ENCODE results near the gene LPIN3. TPM values are rescaled to one million over a fixed set of nuclear protein-coding genes. Genes with fewer than 3 reads are reported as not detected.
"Not testable (repeated sequence)": the region's sequence is repeated elsewhere in the genome, so short reads cannot be mapped to it uniquely, and the experiment has no call there.

LPIN3 gene
- total RNA-seq, 1 donor from 2014 or later = 0.60 TPM

DNA sequence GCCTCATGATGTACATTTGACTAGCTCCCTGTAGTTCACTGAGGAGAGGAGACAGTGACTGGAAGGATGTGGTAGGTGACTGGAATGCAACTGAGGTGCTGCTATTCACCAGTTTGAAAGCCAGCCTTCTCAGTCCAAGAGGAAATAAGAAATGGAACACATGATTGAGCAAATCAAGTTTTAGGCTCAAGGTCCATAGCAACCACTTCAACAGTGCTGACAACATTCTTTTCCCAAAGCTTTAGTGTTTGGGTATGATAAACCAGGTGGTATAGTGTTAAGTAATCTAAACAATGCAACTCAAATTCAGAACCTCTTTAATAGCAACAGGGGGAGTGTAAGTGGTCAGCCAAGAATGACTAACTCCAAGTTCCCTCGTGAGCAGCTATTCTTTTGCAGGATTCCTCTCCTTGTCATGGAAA lies 32.3 kb upstream of the LPIN3 start:
- no peak overlapping the region for H3K27ac Mint-ChIP-seq
- POLR2A ChIA-PET = interaction anchor here (0.5 to 1.3 kb wide), 3 partner anchors 9 to 62 kb away, joined by 3 read pairs; partner anchors contain the start of gene ZHX3

DNA sequence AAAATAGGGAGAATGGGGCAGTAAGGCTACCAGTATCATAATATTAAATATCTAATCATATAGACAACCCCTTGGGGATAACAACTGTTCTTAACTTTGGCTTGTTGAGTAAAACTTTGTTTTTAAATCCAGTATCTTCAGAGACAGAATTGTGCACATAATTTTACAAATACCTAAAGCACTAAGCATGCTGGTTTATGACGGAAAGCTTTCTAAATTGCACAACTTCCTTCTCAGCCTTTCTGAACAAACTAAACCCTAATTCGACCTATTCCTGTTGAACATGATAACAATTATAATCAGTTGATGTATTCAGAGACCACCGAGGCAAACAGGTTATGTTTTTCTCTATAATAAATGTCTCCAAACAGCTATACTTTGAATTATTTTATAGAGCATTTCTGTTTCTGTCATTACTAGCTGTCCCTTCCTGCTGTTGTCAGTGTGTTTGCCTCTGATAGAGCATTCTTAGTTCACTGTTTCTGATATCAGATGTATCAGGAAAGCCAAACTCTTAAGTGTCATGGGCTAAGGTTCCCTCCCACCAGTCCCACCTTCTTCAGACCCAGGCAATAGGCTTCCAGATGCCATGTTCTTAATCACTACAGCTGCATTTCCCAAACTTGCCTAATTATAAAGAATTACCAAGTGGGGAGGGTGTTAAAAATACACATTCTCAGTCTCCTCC lies 31.8 kb upstream of the LPIN3 start:
- Mint-ChIP-seq H3K4me3 (no peak overlapping the region), H3K27ac (no peak overlapping the region), H3K4me1 (peaks cover 28% of the 10 kb centered on the region), H3K9me3 (no peaks in the 10 kb centered on the region), H3K36me3 (ENCODE audit: low read depth) (peaks cover 2% of the 10 kb centered on the region), H3K27me3 (no peaks in the 10 kb centered on the region)
- ChIA-PET CTCF (interaction anchor here (1.4 to 4.8 kb wide), 2 partner anchors 31 to 76 kb away, joined by 4 to 21 read pairs; partner anchors contain the start of gene LPIN3), POLR2A (interaction anchor here (0.8 to 1.3 kb wide), 2 partner anchors 8 to 21 kb away, joined by 3 read pairs; partner anchors contain the start of gene ZHX3)
- no peak for ATAC-seq (ENCODE audit: low read depth)
- TF ChIP-seq, protein P1, sequence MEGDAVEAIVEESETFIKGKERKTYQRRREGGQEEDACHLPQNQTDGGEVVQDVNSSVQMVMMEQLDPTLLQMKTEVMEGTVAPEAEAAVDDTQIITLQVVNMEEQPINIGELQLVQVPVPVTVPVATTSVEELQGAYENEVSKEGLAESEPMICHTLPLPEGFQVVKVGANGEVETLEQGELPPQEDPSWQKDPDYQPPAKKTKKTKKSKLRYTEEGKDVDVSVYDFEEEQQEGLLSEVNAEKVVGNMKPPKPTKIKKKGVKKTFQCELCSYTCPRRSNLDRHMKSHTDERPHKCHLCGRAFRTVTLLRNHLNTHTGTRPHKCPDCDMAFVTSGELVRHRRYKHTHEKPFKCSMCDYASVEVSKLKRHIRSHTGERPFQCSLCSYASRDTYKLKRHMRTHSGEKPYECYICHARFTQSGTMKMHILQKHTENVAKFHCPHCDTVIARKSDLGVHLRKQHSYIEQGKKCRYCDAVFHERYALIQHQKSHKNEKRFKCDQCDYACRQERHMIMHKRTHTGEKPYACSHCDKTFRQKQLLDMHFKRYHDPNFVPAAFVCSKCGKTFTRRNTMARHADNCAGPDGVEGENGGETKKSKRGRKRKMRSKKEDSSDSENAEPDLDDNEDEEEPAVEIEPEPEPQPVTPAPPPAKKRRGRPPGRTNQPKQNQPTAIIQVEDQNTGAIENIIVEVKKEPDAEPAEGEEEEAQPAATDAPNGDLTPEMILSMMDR (IDR thresholded peaks at IDR 0.05) = no peak
- no peak for DNase-seq
- intact Hi-C loops (cut with micrococcal nuclease) = no loop called here

More for the DNA sequence above, 32.3 kb upstream of the LPIN3 start:
- CTCF ChIA-PET = interaction anchor here (1.4 to 4.8 kb wide), 2 partner anchors 31 to 76 kb away, joined by 4 to 21 read pairs; partner anchors contain the start of gene LPIN3
- ATAC-seq (ENCODE audit: low read depth) = no peak
- no peak overlapping the region for H3K4me3 Mint-ChIP-seq
- TF ChIP-seq, protein P1 (IDR thresholded peaks at IDR 0.05) = no peak
- peaks cover 2% of the 10 kb centered on the region for H3K36me3 Mint-ChIP-seq (ENCODE audit: low read depth)
- no peaks in the 10 kb centered on the region for H3K9me3 Mint-ChIP-seq
- peaks cover 28% of the 10 kb centered on the region for H3K4me1 Mint-ChIP-seq
- H3K27me3 Mint-ChIP-seq = no peaks in the 10 kb centered on the region
- DNase-seq = no peak
- intact Hi-C loops (cut with micrococcal nuclease) = no loop called here

DNA sequence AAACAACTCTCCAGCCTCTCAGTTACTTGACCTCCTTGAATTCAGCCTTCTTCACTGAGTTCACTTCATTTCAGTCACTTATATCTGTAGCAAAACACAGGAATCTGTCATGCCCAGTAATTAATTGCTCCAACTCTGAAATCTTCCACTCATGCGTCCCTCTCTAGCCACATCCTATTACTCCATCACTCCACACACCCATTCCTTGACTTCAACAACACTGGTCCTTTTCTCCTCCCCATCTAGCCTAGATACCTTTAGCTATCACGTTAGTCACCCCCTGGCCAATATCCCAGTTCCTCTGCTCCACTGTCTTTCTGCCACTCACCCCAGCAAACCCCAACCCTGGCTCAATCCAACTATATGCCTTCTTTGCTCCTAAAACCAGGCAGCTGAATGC lies 30.8 kb upstream of the LPIN3 start:
- TF ChIP-seq, protein P1 (IDR thresholded peaks at IDR 0.05) = no peak
- CTCF ChIA-PET = no interaction called here
- intact Hi-C loops (cut with micrococcal nuclease) = loop anchor here (10.0 kb wide), 1 partner anchor 385 kb away; no protein-coding TSS in a partner anchor
- H3K27ac Mint-ChIP-seq = no peak overlapping the region
- no peak for DNase-seq
- H3K4me3 Mint-ChIP-seq = no peak overlapping the region
- POLR2A ChIA-PET = interaction anchor here (1.3 kb wide), 1 partner anchor 20 kb away, joined by 3 read pairs; no protein-coding TSS in a partner anchor
- H3K36me3 Mint-ChIP-seq (ENCODE audit: low read depth) = peaks cover 2% of the 10 kb centered on the region
- H3K27me3 Mint-ChIP-seq = no peaks in the 10 kb centered on the region
- no peak for ATAC-seq (ENCODE audit: low read depth)
- peaks cover 30% of the 10 kb centered on the region for H3K4me1 Mint-ChIP-seq
- no peaks in the 10 kb centered on the region for H3K9me3 Mint-ChIP-seq

DNA sequence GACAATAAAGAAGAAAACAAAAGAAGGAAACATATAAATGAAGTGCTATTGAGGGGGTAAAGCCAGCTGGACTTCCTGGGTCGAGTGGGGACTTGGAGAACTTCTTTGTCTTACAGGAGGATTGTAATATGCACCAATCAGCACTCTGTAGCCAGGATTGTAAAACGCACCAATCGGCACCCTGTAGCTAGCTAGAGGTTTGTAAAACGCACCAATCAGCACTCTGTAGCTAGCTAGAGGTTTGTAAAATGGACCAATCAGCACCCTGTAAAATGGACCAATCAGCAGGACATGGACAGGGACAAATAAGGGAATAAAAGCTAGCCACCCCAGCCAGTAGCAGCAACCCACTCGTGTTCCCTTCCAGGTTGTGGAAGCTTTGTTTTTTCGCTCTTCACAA lies 28.6 kb upstream of the LPIN3 start:
- CTCF ChIA-PET = interaction anchor here (1.4 kb wide), 1 partner anchor 27 kb away, joined by 4 read pairs; no protein-coding TSS in a partner anchor
- intact Hi-C loops (cut with micrococcal nuclease) = loop anchor here (10.0 kb wide), 1 partner anchor 383 kb away; no protein-coding TSS in a partner anchor
- ATAC-seq (ENCODE audit: low read depth); H3K27ac Mint-ChIP-seq; H3K9me3 Mint-ChIP-seq; H3K36me3 Mint-ChIP-seq (ENCODE audit: low read depth); H3K4me3 Mint-ChIP-seq; H3K27me3 Mint-ChIP-seq; DNase-seq: not testable (repeated sequence)
- peaks cover 34% of the 10 kb centered on the region for H3K4me1 Mint-ChIP-seq
- POLR2A ChIA-PET = interaction anchor here (0.8 kb wide), 1 partner anchor 18 kb away, joined by 3 read pairs; no protein-coding TSS in a partner anchor

DNA sequence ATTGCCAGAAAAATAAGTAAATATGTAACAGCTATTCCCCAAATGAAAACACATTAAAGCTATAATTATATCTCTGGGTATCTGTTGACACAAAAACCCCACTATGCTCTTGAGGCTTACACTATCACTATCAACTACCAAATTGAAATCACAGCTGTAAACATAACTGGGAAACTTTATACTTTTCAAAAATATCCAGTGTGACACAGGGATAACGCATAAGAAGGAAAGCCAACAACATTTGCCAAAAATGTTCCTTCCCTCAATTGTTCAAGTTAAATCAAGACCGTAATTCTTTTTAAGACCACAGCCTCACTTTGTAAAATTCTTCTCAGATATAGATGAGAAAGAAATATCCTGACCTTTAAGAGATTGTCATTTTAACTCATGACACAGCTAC lies 26.2 kb upstream of the LPIN3 start:
- no peak for ATAC-seq (ENCODE audit: low read depth)
- Mint-ChIP-seq H3K27ac (no peak overlapping the region), H3K9me3 (no peaks in the 10 kb centered on the region), H3K36me3 (ENCODE audit: low read depth) (peaks cover 6% of the 10 kb centered on the region), H3K4me3 (no peak overlapping the region), H3K4me1 (peaks cover 23% of the 10 kb centered on the region), H3K27me3 (no peaks in the 10 kb centered on the region)
- intact Hi-C loops (cut with micrococcal nuclease) = loop anchor here (10.0 kb wide), 1 partner anchor 380 kb away; no protein-coding TSS in a partner anchor
- ChIA-PET POLR2A (interaction anchor here (4.4 kb wide), 1 partner anchor 9 kb away, joined by 54 read pairs; no protein-coding TSS in a partner anchor), CTCF (no interaction called here)
- DNase-seq = no peak
- TF ChIP-seq, protein P1 (IDR thresholded peaks at IDR 0.05) = no peak

Measured in activated B cell treated with CpG ODN at 0.5 μM for 24 hours (primary cell).